Endothelial cell of umbilical vein (primary cell): ENCODE results near the gene METTL25. TPM values are rescaled to one million over a fixed set of nuclear protein-coding genes. Genes with fewer than 3 reads are reported as not detected.

Source experiments
- BruUV-seq: library from RNA; stranded (reverse); fragments of 400-500 nt; replicated peaks from 2 replicates; lab custom pipeline; 2021; lab: Mats Ljungman, UMichigan
- CTCF ChIA-PET: fragments of 300-600, 350-600 bp; sonication (Branson Sonifier 250); formaldehyde crosslinking; loops from one replicate; lab custom pipeline; 2021; ENCODE audit warnings: antibody characterized with exemption, inconsistent platforms; lab: Charles Lee
- POLR2A ChIA-PET: fragments of 300-600, 350-600 bp; sonication (Branson Sonifier 250); formaldehyde crosslinking; loops from one replicate; lab custom pipeline; 2021; ENCODE audit warnings: antibody characterized with exemption, inconsistent platforms; lab: Charles Lee
- DNase-seq: peaks from one replicate; pipeline ENCODE4 v3.0.0-alpha.2; 2011; ENCODE audit warnings: low read depth, low spot score
- FAIRE-seq: peaks from 2 replicates; lab custom pipeline; 2011; peaks lifted over from hg19 to GRCh38; lab: Jason Lieb, UNC
- H2AFZ ChIP-seq: 2 replicates; pipeline ENCODE4 v1.6.0; 2012; ENCODE audit warnings: low read depth, low read length, control low read depth, inconsistent platforms
- H3K27ac ChIP-seq: 2 replicates; pipeline ENCODE4 v1.5.1; 2011; ENCODE audit warnings: low read depth, mild to moderate bottlenecking, control low read depth, low read length, moderate library complexity; ENCODE audit not compliant: insufficient read depth
- H3K27me3 ChIP-seq, 2 experiments: 2 replicates each; pipeline versions ENCODE4 v1.6.0 to v1.6.1; 2011; ENCODE audit warnings: low read length in 2 of 2, mixed read lengths in 1 of 2; ENCODE audit not compliant: control insufficient read depth in 2 of 2, insufficient read depth in 2 of 2
- H3K36me3 ChIP-seq, 2 experiments: 2 replicates in 1 of 2; 3 replicates in 1 of 2; pipeline ENCODE4 v1.5.1; 2011; ENCODE audit warnings: low read length in 2 of 2, mild to moderate bottlenecking in 1 of 2, moderate library complexity in 1 of 2; ENCODE audit not compliant: control insufficient read depth in 2 of 2, insufficient read depth in 2 of 2; ENCODE audit errors: extremely low read depth in 1 of 2
- H3K4me1 ChIP-seq: 3 replicates; pipeline ENCODE4 v1.5.1; 2011; ENCODE audit warnings: mild to moderate bottlenecking, low read length; ENCODE audit not compliant: control insufficient read depth, insufficient read depth; ENCODE audit errors: extremely low read depth
- H3K4me2 ChIP-seq: 2 replicates; pipeline ENCODE4 v1.6.1; 2011; ENCODE audit warnings: low read length, control low read depth, mixed read lengths; ENCODE audit not compliant: insufficient read depth
- H3K4me3 ChIP-seq, 3 experiments: fragments of 200-600 bp in 1 of 3; sonication (generic), shearing (Covaris generic) in 1 of 3; replicated peaks in 1 of 3; 2 replicates each; pipeline ENCODE4 v1.5.1; 2011 to 2016; ENCODE audit warnings: control low read depth in 3 of 3, low read length in 3 of 3, mild to moderate bottlenecking in 2 of 3, inconsistent platforms in 1 of 3, low read depth in 1 of 3, moderate library complexity in 1 of 3; ENCODE audit not compliant: insufficient read depth in 1 of 3
- H3K79me2 ChIP-seq: 2 replicates; pipeline ENCODE4 v1.6.0; 2012; ENCODE audit warnings: low read length, inconsistent platforms; ENCODE audit not compliant: control insufficient read depth, insufficient read depth
- H3K9ac ChIP-seq: replicated peaks from 2 replicates; pipeline ENCODE3; 2011; ENCODE audit warnings: low read length, control low read depth; ENCODE audit not compliant: insufficient read depth; ENCODE audit errors: extremely low read depth
- H3K9me1 ChIP-seq: replicated peaks from 3 replicates; pipeline ENCODE4 v1.6.0; 2011; ENCODE audit warnings: mild to moderate bottlenecking, low read length; ENCODE audit not compliant: control insufficient read depth, insufficient read depth; ENCODE audit errors: extremely low read depth
- H3K9me3 ChIP-seq: replicated peaks from 2 replicates; pipeline ENCODE4 v1.5.1; 2012; ENCODE audit warnings: low read length, inconsistent platforms; ENCODE audit not compliant: control insufficient read depth, insufficient read depth
- H4K20me1 ChIP-seq: replicated peaks from 2 replicates; pipeline ENCODE3; 2011; ENCODE audit warnings: mild to moderate bottlenecking, low read length; ENCODE audit not compliant: control insufficient read depth, insufficient read depth; ENCODE audit errors: extremely low read depth
- CTCF ChIP-seq, 2 donors: IDR thresholded peaks; 1 replicate in 1 of 2; 2 replicates in 1 of 2; pipeline ENCODE4 v1.5.1; 2011; ENCODE audit warnings: low read length in 2 of 2, mild to moderate bottlenecking in 2 of 2, moderate library complexity in 2 of 2, control low read depth in 1 of 2, inconsistent platforms in 1 of 2, low read depth in 1 of 2; ENCODE audit not compliant: insufficient read depth in 1 of 2; ENCODE audit errors: extremely low read depth in 1 of 2
- EZH2 ChIP-seq: IDR thresholded peaks from 2 replicates; pipeline ENCODE4 v1.6.1; 2012; ENCODE audit warnings: borderline replicate concordance, low read depth, mild to moderate bottlenecking, moderate library complexity, low read length, inconsistent platforms; ENCODE audit not compliant: severe bottlenecking
- FOS ChIP-seq: IDR thresholded peaks from 2 replicates; pipeline ENCODE4 v1.6.1; 2011; ENCODE audit warnings: mild to moderate bottlenecking, low read length, moderate library complexity, borderline replicate concordance; ENCODE audit not compliant: insufficient read depth
- GATA2 ChIP-seq: IDR thresholded peaks from 2 replicates; pipeline ENCODE4 v1.7.0; 2011; ENCODE audit warnings: low read depth, mild to moderate bottlenecking, moderate library complexity, mixed read lengths, low read length; ENCODE audit not compliant: insufficient read length, insufficient read depth
- JUN ChIP-seq: IDR thresholded peaks from 2 replicates; pipeline ENCODE4 v1.6.1; 2011; ENCODE audit warnings: borderline replicate concordance, low read depth; ENCODE audit not compliant: insufficient read length, insufficient read depth
- MAX ChIP-seq: IDR thresholded peaks from 2 replicates; pipeline ENCODE4 v1.6.1; 2011; ENCODE audit not compliant: insufficient read depth, insufficient read length
- MYC ChIP-seq: IDR thresholded peaks from one replicate; pipeline ENCODE4 v1.6.1; 2011; ENCODE audit warnings: mild to moderate bottlenecking, low read depth, low read length
- POLR2A ChIP-seq: IDR thresholded peaks from 2 replicates; pipeline ENCODE4 v1.6.1; 2012; ENCODE audit warnings: low read depth, mild to moderate bottlenecking, control low read depth, low read length
- POLR2AphosphoS5 ChIP-seq: IDR thresholded peaks from 2 replicates; pipeline ENCODE4 v1.6.1; 2012; ENCODE audit warnings: low read depth, mild to moderate bottlenecking, control low read depth, low read length, moderate library complexity; ENCODE audit not compliant: insufficient read depth
- dilution Hi-C: fragments of 300-500 bp; cut with MboI; formaldehyde crosslinking; loops from one replicate; pipeline ENCODE4 v1.15.0; 2019; ENCODE audit warnings: low sequenced_read_pairs; ENCODE audit not compliant: extremely low pct_ligation_motif_present
- intact Hi-C: fragments of 100-400 bp; cut with micrococcal nuclease; formaldehyde crosslinking; loops from one replicate; pipeline ENCODE4 v1.10.0; 2022
- polyA plus RNA-seq, 4 experiments: library from polyadenylated mRNA; depleted of rRNA in 3 of 4; stranded (reverse) in 3 of 4; unstranded in 1 of 4; fragments of >200 nt; gene quantifications; 2 replicates each; pipeline versions ENCODE4 v1.2.1 to v1.2.3, GENCODE V29; 2011 to 2012; ENCODE audit warnings: missing spikeins in 1 of 4
- total RNA-seq: library from RNA; stranded (reverse); gene quantifications from 2 replicates; pipeline ENCODE4 v1.2.3, GENCODE V29; 2021

Gene METTL25
- total and polyA plus RNA-seq, 2 donors (not counting 3 experiments of a cell fraction or from before 2014, with no cell fraction given) = 6.5 to 8.5 TPM

- H3K9me1 ChIP-seq = no peaks in the 10 kb centered on the region
- H3K4me2 ChIP-seq = no peak overlapping the region
- H3K9ac ChIP-seq = no peak overlapping the region
- ChIA-PET CTCF (interaction anchor here (0.8 to 4.5 kb wide), 2 partner anchors 11 to 686 kb away, joined by 3 to 23 read pairs; no protein-coding TSS in a partner anchor), POLR2A (no interaction called here)
- H3K79me2 ChIP-seq = no peaks in the 10 kb centered on the region
- no peak for TF ChIP-seq FOS
- TF ChIP-seq JUN = no peak
- no peak for TF ChIP-seq EZH2
- no peak for TF ChIP-seq POLR2AphosphoS5
- TF ChIP-seq MAX = no peak
- TF ChIP-seq MYC = no peak
- TF ChIP-seq POLR2A = no peak
- no peak for TF ChIP-seq CTCF (IDR thresholded peaks at IDR 0.05; ENCODE audit: extremely low read depth in 1 of 2, insufficient read depth in 1 of 2, low read depth in 1 of 2, low read length in 2 of 2)
- no peak for TF ChIP-seq GATA2
- no peak overlapping the region for H3K27ac ChIP-seq
- no peak overlapping the region for H3K4me3 ChIP-seq
- H3K4me1 ChIP-seq = no peaks in the 10 kb centered on the region
- H3K9me3 ChIP-seq = no peaks in the 10 kb centered on the region
- H2AFZ ChIP-seq = no peak overlapping the region
- BruUV-seq = no TSS peak
- no peaks in the 10 kb centered on the region for H3K36me3 ChIP-seq
- intact Hi-C loops = no loop called here
- dilution Hi-C loops = no loop called here
- no peaks in the 10 kb centered on the region for H4K20me1 ChIP-seq
- no peaks in the 10 kb centered on the region for H3K27me3 ChIP-seq
- no peak for FAIRE-seq
- DNase-seq = no peak
Observed at GRCh38 chr12:82329508-82329907, 28.8 kb upstream of the METTL25 start.
